MM.1S (cell line): Measurements from ENCODE around the gene RNLS.

Experiments used
- CTCF ChIP-seq: fragments of 300-600 bp; sonication (generic); IDR thresholded peaks from 2 replicates; pipeline ENCODE4 v1.5.1; 2016; ENCODE audit warnings: antibody characterized with exemption, low read length, mixed read lengths
- EZH2 ChIP-seq: fragments of 300-600 bp; sonication (generic); optimal IDR thresholded peaks from 2 replicates; pipeline ENCODE3; 2017; ENCODE audit warnings: low read depth, mild to moderate bottlenecking, antibody characterized with exemption, low read length, mixed read lengths

- TF ChIP-seq CTCF (no peak), EZH2 (no peak)
Observed at GRCh38 chr10:88505680-88506215, 77.4 kb downstream of the RNLS start.
